CD4-positive, alpha-beta T cell treated with Interleukin-21 for 1 hour (primary cell): ENCODE results near the gene CITED2.
"Not testable (repeated sequence)": the region's sequence is repeated elsewhere in the genome, so short reads cannot be mapped to it uniquely, and the experiment has no call there.

ENCODE experiments used
- DNase-seq: peaks from one replicate; pipeline ENCODE4 v3.0.0-alpha.2; 2020

The CITED2 gene

DNA sequence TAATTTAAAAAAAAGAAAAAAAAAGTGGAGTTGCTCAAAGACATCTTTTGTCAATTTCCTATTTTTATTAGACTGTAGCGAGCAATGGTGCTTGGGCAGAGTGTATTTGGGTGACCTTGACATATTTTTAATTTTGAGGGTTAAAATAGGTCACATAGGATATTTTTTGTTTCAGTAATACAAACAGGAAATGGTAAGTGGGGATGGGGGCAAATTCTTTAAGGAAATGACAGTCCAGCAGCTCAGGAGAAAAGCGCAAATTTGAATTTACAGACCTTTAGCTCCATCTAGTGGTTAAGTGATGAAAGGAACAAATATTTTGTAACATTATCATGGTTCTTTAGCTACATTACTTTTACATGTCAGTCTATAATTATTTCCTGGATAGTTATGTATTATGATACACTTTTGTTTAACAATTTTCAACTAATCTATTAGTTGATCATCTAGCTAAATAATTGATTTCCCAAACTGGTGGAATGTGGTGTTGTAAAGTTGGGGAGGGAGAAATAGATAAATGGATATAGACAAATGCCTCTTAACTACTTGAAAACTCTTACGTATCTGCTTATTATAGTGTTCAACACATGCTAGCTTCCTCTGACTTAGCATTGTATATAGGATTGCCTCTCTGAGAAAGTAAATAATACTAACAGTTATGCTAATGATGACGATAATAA is 10.0 kb downstream of the CITED2 start:
- peak; percentile 72 for DNase-seq

DNA sequence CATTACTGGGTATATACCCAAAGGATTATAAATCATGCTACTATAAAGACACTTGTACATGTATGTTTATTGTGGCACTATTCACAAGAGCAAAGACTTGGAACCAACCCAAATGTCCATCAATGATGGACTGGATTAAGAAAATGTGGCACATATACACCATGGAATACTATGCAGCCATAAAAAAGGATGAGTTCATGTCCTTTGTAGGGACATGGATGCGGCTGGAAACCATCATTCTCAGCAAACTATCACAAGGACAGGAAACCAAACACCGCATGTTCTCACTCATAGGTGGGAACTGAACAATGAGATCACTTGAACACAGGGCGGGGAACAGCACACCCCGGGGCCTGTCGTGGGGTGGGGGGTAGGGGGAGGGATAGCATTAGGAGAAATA is 10.7 kb downstream of the CITED2 start:
- DNase-seq = peak; percentile 18

DNA sequence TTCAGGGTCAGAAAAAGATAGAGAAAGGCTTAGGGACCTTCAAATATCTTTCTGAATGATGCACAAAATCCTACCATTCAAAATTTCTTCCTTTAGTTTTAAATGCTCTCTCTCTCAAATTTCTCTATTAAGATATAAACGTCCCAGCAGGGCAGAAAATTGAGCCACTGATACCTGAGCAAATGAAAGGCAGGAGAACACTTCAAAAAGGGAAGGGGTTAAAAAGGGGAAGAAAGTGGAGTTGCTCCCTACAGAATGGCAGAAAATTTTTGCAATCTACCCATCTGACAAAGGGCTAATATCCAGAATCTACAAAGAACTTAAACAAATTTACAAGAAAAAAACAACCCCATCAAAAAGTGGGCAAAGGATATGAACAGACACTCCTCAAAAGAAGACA is 11.3 kb downstream of the CITED2 start:
- DNase-seq = not testable (repeated sequence)

DNA sequence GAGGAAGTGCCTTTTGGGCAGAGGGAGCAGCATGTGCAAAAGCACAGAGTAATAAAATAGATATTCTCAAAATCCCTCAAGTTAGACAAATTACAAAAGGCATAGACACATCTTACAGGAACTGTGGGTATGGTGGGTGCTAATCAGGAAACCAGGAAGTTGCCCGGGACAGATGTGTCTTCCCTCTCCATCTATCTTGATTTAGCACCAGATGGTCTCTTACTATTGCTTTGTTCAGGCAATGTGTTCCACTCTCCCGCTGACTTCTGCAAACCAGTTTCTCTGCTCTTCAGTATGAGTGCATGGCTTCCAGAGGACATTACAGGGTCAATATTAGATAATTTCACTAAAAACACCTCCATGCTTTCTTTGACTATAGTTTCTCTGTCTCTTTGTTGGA is 13.2 kb downstream of the CITED2 start:
- no peak for DNase-seq

DNA sequence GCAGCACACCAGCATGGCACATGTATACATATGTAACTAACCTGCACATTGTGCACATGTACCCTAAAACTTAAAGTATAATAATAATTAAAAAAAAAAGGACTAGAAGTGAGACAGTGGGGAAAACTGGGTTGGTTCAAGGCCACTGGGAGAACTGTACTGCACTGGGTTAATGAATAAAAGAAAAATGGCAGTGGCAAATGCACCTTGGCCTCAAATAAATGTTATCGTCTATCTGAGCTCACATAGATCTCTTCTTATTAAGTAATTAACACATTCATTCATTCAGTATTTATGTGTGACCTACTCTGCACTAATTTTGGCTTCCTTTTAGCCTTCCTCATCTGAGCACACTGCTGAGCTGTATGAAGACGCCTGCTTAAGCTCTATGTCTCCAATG is 17.5 kb downstream of the CITED2 start:
- DNase-seq = no peak

DNA sequence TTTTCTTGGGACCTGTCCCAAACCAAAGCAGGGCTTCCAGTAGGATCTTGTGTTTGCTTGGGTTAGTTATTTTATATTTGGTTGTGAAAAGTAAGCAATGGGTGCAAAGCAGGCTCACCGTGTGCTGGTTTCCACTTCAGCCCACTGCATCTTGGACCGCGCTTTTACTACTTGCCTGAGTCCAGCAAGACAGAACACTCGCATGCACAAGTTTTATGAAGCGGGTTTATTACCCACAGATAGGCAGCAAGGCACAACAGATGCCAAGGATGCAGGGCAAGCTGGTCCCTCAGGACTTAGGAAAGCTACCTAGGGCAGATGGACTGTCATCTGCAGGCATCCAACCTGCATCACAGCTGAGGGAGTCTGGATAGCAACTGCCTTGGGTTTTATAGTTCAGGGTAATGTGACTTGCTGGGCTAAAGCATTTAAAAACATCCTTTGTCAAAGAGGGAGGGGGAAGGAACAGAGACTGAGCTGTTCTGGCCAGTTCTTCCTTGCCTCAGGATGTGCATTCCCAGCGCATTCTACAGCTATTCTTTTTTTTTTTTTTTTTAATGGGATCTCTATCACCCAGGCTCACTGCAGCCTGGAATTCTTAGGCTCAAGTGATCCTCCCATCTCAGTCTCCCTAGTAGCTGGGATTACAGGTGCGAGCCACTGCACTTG is 18.5 kb downstream of the CITED2 start:
- DNase-seq = no peak

DNA sequence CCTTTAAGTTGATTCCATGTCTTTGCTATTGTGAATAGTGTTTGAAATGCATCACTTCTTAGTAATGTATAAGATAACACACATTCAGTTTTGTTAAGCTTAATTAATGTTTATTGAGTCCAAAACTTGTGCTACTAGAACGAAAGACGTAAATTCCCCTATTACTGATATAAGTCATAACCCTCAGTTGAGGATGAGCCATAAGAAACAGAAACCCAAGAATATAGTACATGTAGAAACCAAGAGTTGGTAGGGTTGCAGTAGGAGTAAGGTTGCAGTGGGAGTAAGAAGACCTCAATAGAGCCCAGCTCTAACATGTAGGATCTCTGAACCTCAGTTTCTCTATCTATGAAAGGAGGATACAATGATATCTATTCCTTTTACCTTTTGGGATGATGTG is 19.3 kb downstream of the CITED2 start:
- no peak for DNase-seq

DNA sequence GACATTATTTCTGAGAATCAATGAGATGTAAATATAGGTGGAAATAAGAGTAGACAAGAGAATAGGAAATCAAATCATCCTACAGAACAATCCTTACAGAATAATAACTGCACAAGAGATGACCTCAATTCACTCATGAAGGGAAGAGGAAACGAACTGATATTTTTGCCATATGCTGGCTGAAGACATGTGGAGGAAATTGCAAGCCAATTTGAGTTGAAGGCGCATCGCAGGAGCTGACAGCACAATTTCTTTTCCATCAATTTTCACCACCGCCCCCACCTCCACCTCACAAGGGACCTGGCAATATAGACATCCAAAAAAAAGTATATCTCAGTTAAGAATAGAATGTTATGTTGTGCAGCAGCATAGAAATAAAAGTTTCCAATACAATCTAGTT is 20.3 kb downstream of the CITED2 start:
- DNase-seq = no peak

DNA sequence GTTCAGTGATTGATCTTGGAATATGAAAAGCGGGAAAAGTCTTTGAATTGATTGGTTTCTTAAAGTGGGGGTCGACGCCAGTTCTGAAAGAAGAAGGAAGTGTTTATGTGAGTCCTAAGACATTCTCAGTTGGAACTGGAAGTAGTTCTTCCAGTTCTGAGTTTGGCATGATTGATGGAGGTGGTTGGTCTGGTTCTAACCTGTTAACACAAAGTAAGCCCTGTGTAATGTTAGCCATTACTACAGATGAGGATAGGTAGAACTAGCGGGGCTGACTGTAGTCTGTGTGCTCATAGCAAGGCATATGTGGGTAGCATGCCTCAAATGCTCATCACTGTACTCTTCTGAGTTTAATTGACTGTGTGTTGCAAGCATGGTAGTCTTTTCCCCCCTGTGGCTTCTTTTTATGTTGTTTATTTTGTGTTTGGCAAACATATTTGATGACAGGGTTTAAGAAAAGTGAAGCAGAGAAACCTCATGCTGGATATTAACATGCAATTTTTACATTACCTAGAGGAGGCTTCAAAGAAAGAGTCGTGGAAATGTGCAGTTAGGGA is 24.9 kb downstream of the CITED2 start:
- no peak for DNase-seq

DNA sequence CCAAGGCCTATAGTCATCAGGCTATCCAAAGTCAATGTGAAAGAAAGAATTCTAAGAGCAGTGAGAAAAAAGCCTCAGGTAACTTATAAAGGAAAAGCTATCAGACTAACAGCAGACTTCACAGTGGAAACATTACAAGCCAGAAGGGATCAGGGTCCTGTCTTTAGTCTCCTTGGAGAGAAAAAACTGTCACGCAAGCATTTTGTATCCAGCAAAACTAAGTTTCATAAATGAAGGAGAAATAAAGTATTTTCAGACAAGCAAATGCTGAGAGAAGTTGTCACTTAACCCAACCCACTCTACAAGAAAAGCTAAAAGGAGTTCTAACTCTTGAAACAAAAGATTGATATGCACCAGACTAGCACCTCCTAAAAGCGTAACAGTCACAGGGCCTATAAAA is 28.1 kb downstream of the CITED2 start:
- DNase-seq = no peak

DNA sequence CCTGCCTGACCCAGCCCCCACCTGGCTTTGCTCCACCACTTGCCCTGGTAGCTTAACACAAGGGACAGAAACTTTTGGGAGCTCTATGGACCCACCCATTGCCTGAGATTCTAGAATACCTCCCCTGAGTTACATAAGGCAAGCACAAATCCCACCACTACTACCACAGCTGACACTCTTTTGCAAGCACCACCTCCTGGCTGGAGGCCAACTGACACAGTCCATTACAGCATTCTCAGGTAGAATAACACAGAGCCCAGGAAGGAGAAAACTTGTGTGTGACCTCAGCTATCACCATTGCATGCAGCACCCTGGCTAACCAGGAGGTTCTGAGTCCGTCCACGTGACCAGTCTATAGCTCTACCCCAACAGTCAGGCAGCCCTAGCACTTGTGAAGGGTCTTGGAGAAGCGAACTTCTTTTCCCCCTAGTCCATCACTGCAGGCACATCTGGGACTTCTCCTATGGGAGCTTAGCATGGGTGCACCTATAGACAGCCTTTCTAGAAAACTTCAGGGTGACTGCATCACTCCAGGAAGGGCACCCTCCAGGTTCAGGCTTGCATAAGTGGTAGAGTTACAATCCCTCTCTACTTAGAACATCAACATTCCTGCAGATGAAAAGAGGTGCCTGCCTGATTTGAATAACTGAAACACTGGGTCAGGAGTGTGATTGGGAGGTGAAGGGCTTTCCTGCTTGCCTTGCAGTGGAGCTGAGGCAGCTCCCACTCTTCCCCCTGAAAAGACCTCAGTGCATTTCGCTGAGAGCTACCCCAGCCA is 30.1 kb downstream of the CITED2 start:
- no peak for DNase-seq

DNA sequence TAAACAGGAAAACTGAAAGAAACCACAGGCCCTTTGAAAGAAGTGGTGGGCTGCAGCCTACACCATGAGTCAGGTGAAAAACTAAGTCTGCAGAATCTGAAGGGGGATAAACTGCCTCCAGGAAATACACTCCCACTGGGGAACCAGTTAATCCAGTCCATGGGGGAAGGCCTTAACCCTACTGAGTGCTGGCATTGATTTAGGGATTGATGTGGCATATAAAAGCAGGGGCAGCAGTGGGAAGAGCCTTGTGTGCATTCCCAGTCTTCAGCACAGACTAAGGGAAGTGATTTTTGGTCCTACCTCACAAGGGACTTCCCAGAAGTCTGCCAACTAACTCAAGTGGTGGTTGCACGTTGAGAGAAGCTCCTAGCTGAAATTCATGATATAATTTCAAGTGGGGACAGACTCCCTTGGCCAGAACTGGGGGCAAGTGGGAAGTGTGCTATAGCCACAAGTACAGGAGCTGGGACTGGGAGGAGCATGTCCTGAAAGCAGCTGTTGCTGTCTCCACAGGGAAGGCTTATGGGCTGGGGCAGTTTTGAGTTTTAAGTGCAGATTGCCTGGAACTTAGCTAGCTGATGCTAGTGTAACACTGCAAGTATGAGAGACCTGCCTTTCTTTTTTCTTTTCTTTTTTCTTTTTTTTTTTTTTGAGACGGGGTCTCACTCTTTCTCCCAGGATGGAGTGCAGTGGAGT is 31.2 kb downstream of the CITED2 start:
- DNase-seq = no peak

DNA sequence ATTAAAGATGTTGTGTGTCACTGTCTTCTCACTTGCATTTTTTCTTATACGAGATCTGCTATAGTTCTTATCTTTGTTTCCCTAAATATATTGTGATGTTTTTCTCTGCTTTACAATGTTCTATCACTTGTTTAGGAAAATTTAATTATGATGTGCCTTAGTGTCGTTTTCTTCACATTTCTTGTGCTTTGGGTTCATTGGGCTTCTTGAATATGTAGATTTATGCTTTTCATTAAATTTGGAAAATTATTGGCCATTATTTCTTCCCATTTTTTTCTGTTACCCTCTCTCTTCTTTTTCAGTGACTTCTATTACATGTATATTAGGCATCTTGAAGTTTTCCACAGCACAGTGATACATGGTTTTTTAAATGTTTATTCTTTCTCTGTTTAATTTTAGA is 33.4 kb downstream of the CITED2 start:
- no peak for DNase-seq

DNA sequence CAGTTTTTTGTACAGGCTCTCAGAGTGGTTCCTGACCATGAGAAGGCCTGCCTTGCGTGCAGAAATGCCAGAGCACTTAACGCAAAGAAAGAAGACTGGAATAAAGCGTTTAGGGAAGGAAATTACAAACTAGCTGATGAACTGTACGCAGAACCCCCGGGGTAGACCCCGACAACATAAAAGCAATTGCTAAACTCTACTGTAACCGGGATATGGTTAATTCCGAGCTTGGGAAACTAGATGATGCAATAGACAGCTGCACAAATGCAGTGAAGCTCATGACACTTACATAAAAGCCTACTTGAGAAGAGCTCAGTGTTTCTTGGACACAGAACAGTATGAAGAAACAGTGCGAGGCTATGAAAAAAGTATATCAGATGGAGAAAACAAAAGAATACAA is 35.7 kb downstream of the CITED2 start:
- no peak for DNase-seq

DNA sequence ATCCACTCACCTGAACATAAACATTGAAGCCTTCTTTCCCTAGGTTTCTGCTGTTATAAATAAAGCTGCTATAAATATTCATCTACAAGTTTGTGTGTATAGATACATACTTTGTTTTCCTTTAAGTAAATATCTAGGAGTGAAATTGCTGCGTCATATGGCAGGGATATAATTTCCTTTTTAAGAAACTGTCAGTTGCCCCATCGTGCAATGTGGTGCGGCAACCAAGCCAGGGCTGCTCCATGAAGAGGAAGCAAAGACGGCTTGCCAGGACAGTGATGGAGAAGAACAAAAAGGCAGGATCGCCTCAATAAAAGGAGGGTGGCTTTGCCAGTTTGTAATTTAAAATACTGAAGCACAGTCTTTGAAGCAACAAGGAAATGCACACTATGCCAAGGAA is 36.6 kb downstream of the CITED2 start:
- DNase-seq = no peak

DNA sequence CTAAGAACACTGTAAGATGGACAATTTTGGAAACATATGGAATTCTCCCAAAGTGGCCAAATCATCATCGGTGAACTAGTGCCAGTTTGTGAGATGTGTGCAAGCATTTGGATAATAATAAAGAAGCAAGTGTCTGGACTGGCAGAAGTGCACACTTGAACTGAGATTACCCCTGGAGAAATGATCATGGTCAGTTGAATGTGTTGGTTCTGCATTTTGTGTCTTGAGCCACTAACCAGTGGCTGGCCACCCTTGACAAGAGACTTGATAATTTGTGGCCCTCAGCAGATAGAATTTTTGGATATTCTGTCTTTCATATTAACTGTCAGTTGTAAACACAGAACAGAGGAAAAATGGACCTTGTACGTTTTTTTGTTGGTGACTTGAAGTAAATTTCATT is 37.4 kb downstream of the CITED2 start:
- DNase-seq = no peak

DNA sequence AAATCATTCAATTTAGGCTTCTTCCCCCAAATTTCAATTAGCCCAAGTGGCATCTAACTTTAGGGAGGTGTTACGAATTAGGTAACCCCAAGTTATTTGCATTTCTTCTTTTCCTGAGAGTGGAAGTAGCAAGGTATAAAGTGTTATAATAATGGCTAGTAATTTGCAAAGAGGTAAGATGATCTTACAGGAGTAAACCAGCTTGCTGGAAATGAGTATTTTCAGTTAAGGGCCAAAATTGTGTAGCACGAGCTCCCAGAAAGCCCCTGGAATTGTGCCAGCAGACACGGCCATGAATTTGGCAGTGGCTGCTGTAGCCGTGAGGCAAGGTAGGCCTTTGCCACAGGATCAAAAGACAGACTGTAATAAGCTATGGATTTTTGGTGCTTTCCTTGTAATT is 38.0 kb downstream of the CITED2 start:
- no peak for DNase-seq

DNA sequence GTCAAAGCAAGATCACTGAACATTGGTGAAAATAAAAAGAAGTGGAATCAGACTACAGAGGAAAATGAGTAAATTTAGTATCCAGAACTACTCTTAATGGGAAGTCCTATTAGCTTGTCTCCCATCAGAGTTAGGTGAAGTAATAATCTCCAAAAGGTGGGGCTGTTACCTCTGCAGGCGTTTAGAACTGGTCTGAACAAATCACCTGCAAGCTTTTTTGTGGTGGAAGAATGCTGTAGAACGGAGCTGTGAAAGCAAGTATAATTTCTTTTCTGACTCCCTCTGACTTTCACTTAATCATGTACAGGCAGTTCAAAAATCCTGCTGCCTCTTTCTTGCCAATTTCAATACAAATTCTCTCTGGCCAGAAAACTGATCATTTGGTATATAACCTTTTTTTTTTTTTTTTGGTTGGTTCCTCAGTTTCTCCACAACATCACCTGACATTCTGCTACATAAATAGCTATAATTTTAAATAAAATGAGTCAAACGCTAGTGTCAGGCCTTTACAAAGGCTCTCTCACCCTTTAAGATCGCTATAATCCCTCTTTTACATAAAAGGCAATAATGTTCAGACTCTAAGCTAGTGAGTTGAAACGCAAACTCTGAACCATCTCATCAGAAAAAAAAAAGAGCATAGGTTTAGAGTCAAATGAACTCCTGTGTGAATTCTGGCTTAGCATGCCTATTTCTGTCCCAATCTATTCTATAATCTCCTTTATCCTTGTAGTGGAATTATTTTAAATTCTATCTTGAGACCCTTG is 38.8 kb downstream of the CITED2 start:
- no peak for DNase-seq

DNA sequence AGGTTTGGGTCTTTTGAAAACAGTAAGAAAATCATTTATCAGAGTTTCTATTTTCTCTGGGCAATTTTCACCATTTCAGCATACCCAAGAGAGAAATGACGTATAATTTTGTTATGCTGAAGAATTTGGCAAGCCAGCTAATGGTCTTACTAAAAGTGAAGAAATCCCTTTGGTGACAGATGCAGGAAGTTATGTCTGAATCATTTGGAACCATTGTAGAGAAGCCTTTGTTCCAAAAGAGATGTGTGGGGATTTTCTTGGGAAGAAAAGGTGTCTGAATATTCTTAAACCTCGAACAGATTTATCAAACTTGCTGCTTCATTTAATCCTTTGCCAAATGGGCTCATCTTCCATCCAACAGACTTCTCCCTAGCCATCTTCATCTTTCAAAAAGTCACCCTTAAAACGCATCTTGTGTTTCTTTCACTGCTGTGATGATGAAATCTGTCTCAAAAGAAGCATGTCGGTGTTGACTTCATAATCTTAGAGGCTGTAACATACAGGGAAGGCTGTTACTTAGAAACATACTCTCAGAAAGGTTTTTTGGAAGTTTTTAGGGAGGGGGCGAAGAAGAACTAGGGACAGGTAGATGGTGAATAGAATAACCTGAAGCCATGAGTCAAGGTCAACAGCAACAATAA is 39.5 kb downstream of the CITED2 start:
- DNase-seq = no peak

DNA sequence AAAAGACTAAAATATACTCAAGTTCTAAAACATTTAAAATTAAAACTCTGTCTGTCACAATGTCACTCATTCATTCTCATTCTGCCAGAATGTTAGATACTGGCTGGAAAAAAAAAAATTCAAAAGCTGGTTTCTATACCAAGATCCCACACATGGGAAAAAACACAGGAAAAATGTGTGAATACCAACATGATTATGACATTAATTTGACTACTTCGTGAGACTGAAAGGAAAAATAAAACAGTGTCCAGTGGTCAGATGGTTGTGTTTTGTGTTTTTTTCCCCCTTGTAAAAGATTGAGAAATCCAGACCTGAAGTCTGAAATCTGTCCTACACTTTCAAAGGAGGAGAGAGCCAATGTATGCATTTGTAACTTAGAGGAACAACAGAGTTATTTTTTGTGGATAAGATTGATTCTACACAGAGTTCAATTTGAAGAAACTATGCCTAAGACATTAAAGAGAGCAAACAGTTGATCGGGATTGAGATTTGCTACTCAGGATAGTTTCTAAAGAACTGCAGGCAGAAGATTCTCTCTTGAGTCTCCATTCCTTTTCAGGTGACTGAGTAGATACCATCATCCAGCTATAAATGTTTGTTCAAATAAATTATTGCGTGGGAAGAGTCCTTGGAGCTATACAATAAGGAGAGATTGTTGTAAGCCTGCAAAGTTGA is 43.5 kb downstream of the CITED2 start:
- DNase-seq = no peak

DNA sequence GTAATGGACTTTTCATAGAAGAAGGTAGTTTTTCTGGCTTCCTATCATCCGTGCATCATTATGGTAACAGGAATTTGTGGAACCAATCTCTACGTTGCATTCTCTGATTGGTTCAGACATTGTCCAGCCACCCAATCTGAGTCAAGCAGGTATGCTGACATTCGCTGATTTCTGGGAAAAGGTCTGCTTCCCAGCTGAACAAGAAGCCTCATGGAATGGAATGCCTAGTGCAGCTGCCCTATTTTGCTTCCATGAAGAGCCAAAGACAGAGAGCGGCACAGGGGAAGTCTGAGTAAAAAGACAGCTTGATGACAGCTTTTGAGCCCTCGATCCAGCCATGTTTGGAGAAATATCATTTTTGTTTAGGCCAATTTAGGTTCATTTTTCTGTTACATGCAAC is 44.1 kb downstream of the CITED2 start:
- DNase-seq = no peak
